GM19395 (cell line): ENCODE results near the gene RBM12.
"Not testable (repeated sequence)": the region's sequence is repeated elsewhere in the genome, so short reads cannot be mapped to it uniquely, and the experiment has no call there.

Experiments used
- ATAC-seq: cut with Tn5 transposase; IDR thresholded peaks from one replicate; pipeline ENCODE4 v1.9.1; 2021; ENCODE audit warnings: mild to moderate bottlenecking, moderate library complexity; ENCODE audit not compliant: unreplicated experiment

The RBM12 gene

DNA sequence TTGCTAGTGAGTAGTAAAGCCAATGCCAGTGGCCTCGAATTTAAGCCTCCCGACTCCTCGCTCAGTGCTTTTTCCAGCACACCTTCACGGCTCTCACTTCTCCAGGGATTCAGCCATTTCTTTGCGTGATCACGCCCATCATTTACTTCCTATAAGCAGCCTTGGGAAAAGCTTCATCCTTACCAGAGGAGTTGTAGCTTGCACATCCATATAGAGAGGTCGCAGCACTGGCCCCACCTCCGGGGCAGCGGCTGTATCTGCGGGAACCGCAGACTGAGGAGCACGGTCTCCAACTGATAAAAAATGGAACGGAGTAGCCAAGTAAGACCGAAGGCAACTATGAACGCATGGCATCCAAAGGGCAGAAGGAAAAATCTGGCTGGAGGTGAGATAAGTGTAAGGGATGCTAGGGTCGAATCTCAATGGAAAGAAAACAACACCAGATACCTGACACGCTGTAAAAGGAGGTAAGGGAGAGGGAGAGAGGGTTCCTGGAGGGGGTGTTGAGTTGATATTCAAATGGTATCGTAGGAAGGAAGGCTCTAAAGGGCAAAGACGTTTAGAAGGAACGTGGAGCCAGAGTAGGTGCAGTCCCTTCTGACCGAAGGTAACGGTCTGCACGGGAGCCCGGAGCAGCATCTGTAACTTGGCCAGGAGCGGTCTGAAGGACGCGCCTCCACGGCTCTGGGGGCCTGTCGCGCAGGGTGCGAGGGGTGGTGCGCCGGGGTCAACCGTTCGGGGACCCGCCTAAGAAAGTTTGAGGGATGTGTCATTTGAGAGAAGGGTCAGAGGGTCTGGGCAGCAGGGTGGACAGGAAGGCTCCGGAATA, 33.8 kb upstream of the RBM12 start:
- peak; percentile 33 for ATAC-seq

DNA sequence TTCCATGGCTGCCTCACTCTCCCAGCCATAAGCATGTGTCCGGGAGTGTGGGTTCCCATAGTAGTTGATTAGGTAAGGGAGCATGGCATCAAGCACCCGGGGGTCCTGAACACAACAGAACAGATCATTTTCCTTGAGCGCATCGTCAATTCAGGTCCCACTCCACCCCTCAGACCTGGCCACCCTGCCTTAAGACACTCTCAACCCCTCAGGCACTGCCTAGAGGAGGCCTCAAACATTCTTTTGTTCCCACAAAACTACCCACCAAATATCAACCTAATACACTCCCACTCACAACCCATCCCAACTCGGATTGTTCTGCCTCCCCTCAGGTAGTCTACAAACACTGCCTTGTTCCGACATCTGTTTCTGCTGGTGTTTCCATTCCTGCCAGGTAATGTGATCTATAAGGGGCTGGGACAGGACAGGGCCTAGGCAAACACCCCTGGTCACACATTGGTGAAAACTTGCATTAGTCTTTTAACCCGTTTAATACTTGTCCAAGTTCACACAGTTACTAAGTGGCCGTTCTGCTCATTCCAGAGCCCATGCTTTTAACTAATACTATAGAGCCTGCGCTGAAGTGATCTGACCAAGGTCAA, 33.1 kb upstream of the RBM12 start:
- no peak for ATAC-seq

DNA sequence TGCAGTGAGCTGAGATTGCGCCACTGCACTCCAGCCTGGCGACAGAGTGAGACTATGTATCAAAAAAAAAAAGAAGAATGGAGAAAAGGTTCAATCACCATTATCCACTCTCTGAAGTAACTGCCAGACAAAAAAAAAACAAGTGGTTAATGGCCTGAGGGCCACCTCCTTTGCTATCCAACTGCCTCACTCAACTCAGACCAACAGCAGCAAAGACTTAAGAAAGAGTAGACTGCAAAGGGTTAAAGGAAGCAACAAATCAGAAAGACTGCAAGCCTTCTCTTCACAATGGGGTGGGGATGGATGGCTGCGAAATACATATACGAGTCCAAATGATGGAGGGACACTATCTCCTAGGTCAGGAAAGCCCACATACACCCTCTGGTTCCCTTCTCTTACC, 31.3 kb upstream of the RBM12 start:
- ATAC-seq: no peak

DNA sequence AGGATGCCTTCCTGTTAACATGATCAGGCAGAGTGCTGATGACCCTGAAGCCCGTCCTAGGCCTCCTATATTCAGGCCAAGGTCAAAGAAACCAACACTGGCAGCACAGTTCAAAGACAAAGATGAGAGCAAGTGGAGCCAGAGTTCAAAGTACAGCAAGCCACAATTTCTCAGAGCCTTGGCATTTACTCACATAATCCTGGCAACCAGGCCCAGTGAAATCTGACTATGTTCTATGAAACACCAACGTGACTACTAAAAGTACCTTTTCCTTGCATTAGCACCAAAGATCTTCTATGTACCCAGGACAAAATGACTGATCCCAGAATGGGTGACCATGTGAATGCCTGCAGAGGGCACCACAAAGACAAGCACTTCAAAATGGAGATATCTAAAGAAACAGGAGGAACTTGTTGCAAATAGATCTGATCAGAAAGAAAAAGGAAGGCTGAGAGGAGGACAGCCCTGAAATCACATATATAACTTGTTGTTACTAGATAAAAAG, 30.6 kb upstream of the RBM12 start:
- ATAC-seq: no peak

GRCh38 chr20:35690265-35690664, 25.6 kb upstream of the RBM12 start:
- no peak for ATAC-seq

GRCh38 chr20:35686872-35687271, 22.2 kb upstream of the RBM12 start:
- not testable (repeated sequence) for ATAC-seq

GRCh38 chr20:35685368-35685767, 20.7 kb upstream of the RBM12 start:
- not testable (repeated sequence) for ATAC-seq

DNA sequence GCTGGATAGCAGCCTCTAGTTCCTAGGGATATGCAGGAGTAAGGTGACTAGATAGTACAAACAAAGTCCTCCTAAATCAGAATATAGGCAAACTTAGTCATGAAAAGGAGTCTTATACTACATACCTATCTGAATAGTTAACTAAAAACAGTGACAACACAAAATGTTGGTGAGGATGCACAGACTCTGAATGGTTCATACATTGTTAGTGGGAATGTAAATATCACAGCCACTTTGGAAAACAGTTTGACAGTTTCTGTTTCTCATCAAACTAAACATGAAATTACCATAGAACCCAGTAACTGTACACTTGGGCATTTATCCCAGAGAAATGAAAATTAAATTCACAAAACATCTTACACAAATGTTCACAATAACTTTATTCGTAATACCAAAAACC, 17.3 kb upstream of the RBM12 start:
- ATAC-seq: no peak

- ATAC-seq: no peak
Observed at GRCh38 chr20:35680452-35681183, 15.9 kb upstream of the RBM12 start.

GRCh38 chr20:35674921-35675320, 10.2 kb upstream of the RBM12 start:
- no peak for ATAC-seq

DNA sequence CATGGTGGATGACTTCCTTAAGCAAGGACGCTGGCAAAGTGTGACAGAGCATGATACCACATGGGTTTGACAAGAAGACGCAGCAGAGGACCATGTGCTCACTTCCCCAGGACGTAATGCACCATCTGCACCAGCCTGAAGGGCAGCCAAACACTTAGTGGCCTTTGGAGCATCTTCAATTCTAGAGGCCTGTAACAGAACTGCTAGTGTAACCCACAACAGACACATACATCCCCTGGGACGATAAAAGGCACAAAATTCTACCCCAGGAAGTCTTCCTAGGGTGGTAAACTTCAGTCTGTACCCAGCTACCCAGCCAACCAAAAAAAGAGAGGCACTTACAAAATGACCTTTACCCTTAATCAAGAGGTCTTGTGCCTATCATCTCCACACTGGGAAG, 9.2 kb upstream of the RBM12 start:
- no peak for ATAC-seq

GRCh38 chr20:35669681-35670080, 5.0 kb upstream of the RBM12 start:
- no peak for ATAC-seq

DNA sequence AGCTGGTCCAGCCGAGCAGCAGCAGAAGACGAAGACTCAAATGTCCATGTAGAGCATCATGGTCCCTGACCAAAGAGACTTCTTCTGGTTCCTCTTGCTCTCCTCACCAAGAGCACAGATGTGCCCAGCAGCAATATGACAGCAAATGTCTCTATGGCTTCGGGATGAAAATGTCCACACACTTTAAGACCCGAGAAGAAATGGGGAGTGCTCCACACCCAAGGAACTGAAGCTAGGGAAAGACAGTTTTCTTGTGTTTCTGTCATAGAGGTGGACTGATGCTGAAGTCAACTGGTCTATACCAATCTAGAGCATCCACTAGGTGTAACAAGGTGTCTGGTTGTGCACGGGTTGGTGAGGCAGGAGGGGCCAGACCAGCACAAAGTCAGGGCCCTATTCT, 4.5 kb upstream of the RBM12 start:
- no peak for ATAC-seq

DNA sequence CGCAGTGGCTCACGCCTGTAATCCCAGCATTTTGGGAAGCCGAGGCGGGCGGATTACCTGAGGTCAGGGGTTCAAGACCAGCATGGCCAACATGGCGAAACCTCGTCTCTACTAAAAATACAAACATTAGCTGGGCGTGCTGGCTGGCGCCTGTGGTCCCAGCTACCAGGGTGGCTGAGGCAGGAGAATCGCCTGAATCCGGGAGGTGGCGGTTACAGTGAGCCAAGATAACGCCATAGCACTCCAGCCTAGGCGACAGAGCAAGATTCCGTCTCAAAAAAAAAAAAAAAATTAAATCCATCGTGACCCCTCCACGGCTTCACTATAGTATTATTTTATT, 1.2 kb upstream of the RBM12 start:
- ATAC-seq: no peak

DNA sequence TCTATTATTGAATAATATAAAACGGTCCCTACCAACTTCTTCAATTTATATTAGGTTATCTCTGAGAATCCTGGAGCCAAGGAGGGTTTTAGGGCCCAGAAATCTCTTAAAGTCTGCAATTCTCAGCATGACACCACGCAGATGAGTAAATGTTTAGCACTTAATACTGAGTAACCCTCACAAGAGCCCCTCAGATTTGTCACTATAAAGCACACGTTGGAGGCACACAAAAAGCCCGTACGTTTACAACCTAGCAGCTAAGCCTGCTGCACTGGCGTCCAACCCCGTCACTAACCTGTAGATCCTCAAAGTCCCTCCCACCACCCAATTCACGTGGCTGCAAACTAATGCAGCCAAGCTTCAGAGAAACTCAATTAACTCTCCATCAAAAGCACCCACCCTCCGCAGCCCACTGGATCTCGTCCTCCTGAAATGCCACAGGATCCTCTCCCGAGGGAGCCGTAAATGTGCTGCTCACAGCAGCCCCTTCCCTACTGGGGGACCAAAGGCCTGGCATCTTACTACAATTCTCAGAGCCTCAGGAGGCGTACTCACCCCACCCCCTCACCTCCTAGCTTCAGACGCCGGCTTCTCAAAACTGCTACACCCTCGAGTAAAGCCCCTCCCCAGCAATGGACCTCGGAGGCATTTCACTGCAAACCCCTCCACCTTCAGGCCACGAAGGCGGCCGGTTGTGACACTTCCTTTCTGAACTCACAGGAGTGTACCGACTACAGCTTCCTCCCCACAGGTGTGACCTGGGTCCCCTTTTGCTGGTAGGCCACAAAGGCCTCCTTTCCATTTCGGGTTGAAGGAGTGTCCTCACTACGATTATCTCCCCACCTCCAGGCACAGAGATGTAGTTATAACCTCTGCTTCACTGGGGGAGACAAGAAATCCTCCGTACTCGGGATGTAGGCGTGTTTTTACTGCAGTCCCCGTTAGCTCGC, 909 bp downstream of the RBM12 start:
- ATAC-seq: peak; percentile 35

DNA sequence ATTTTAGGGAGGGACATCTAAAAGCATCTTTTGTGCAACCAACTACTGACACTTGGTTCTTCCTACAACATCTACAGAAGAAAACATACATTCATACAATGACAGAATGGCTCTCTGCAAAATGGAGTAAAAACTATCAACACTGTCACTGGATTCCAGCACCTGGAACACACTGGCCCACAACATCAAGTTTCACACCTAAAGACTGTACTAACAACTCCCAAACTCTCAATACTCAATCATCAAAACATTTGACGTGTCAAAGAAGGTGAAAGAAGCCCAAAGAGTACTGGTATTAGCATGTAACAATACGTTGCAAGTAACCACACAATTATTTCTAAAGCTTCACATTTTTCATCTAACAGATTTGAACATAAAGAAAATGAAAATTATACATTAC, 2.1 kb downstream of the RBM12 start:
- no peak for ATAC-seq

GRCh38 chr20:35661908-35662307, 2.8 kb downstream of the RBM12 start:
- ATAC-seq: no peak

DNA sequence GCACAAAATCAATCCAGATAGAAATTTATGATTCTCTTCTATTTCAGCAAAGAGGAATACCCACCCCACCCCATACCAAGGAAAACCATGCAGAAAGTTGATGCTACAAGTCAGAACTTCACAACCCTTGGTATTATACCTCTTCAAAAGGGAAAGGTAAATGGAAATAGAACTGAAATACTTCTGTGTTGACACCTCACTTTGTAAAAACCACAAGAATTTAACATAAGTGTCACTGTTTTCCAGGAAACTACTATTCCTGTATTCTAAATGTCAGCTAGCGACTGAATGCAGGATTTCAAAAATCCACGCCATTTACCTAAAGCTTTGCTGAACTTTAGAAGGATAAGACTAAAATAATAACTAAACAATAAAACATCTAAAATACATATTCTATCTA, 3.6 kb downstream of the RBM12 start:
- no peak for ATAC-seq

DNA sequence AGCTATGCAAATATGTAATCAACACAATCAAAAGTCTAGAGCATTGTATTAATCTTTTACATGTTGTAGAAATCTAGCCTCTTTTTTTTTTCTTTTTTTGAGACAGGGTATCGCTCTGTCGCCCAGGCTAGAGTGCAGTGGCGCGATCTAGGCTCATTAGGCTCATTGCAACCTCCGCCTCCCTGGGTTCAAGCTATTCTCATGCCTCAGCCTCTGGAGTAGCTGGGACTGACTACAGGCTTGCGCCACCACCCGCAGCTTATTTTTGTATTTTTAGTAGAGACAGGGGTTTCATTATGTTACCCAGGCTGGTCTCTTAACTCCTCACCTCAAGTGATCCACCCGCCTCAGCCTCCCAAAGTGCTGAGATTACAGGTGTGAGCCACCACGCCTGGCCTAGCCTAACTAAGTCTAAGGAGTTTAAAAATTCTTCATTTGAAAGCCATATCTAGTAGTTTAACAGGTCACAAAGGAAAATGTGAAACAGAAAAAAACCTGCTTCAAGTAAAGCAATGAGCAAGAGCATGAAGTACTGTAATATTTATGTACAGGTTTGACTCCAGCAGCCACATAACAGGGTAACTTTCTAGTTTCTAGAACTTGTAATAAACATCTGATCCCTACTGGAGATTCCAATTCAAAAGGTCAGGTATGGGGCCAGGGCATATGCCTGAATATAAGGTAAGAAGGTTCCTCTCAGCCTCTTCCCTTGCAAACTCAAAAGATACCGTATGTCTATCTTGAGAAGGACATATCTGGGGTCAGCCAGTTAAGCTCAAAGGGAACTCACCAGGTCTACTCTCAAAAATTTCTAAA, 4.4 kb downstream of the RBM12 start:
- no peak for ATAC-seq

- ATAC-seq: no peak
Observed at GRCh38 chr20:35657271-35657670, 7.4 kb downstream of the RBM12 start.
